Fibroblast of mammary gland (primary cell): Measurements from ENCODE around the gene NTRK1.

Source experiments
- DNase-seq: peaks from one replicate; pipeline ENCODE4 v3.0.0-alpha.2; 2010; ENCODE audit warnings: low read depth
- H3K4me3 ChIP-seq: 2 replicates; pipeline ENCODE4 v1.5.1; 2011; ENCODE audit warnings: low read depth, mild to moderate bottlenecking, low read length, moderate library complexity; ENCODE audit not compliant: control insufficient read depth
- TF ChIP-seq, protein P1 (sequence below): conservative IDR thresholded peaks from 2 replicates; pipeline ENCODE4 v1.5.1; 2011; ENCODE audit warnings: low read depth, low read length, inconsistent platforms; ENCODE audit not compliant: control insufficient read depth, insufficient read depth

Gene NTRK1

DNA sequence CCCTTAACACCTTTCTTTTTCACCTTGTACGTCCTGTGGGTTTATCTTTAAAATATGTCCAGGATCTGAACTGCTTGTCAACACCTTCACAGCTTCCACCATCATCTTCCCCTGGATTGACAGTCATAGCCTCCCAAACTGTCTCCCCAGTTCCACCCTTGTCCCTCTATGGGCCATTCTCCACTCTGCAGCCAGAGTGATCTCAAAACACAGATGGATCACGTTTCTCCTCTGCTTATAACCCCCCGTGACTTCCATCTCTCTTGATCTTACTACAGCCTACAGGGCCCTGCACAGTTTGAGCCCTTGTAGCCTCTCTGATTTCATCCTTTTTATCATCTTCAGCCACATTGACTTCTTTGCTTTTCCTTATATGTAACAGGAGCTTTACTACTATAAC, 6.0 kb upstream of the NTRK1 start:
- TF ChIP-seq, protein P1, sequence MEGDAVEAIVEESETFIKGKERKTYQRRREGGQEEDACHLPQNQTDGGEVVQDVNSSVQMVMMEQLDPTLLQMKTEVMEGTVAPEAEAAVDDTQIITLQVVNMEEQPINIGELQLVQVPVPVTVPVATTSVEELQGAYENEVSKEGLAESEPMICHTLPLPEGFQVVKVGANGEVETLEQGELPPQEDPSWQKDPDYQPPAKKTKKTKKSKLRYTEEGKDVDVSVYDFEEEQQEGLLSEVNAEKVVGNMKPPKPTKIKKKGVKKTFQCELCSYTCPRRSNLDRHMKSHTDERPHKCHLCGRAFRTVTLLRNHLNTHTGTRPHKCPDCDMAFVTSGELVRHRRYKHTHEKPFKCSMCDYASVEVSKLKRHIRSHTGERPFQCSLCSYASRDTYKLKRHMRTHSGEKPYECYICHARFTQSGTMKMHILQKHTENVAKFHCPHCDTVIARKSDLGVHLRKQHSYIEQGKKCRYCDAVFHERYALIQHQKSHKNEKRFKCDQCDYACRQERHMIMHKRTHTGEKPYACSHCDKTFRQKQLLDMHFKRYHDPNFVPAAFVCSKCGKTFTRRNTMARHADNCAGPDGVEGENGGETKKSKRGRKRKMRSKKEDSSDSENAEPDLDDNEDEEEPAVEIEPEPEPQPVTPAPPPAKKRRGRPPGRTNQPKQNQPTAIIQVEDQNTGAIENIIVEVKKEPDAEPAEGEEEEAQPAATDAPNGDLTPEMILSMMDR, result no peak
- DNase-seq, result no peak
- H3K4me3 ChIP-seq, result no peak overlapping the region

DNA sequence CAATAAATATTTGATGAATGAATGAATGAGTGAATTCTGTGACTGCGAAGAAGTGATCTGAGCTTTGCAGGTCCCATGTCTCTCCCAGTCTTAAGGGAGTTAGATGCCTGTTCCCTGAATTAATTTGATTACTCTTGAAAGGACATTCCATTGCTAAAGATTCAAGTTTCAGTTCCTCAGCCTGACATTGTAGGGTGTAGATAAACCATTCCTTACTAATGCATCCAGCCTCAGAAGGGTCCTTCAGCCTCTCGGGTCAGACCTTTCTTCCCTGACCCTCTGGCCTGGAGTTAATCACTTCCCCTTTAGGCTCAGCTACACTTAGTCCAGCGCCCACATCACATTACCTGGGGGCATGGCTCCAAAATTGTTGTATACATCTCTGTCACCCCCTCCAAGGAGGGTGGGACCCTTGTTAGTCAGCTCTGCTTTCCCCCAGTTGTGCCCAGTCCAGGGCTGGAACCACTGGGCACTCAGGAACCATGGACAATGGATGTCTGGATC, 4.3 kb upstream of the NTRK1 start:
- no peak overlapping the region for H3K4me3 ChIP-seq
- no peak for DNase-seq
- TF ChIP-seq, protein P1, result no peak

DNA sequence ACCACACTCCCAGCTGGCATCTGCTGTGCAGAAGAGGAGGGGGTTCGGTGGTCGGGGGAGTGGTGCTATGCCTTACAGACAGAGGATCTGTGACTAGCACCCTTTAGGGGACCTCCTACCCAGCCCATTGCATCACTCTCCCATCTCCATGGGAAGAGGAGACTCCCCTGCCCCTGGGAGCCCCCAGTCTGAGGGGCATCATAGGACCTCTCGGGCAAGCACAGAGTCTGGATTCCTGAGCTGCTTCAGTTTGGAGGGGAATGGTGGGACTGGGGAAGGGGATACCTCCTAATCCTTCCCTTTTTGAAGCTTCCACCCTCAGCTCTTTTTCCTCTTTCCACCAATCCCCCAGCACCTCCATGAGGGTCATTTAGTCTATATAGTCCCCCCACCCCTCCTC, 3.1 kb upstream of the NTRK1 start:
- no peak for DNase-seq

DNA sequence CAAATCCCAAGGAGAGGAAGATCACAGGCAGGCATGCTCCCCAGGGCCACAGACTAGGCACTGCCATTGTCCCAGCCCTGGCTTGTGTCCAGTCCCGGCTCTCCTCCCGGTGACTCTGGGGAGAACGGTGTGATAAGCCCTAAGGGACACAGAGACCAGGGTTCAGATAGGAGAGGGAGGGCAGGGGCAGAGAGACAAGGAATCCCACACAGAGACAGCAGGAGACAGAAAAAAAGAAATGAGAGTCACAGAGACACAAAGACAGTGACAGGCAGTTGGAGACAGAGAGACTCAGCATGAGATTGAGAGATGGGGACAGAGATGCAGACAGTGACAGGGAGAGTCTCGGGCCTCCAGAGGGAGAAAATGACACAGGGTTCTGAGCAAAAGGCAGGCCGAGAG, 2.1 kb upstream of the NTRK1 start:
- no peak overlapping the region for H3K4me3 ChIP-seq
- no peak for DNase-seq
- TF ChIP-seq, protein P1, result no peak

More for the DNA sequence above, 3.1 kb upstream of the NTRK1 start:
- TF ChIP-seq, protein P1, result no peak
- H3K4me3 ChIP-seq, result no peak overlapping the region

DNA sequence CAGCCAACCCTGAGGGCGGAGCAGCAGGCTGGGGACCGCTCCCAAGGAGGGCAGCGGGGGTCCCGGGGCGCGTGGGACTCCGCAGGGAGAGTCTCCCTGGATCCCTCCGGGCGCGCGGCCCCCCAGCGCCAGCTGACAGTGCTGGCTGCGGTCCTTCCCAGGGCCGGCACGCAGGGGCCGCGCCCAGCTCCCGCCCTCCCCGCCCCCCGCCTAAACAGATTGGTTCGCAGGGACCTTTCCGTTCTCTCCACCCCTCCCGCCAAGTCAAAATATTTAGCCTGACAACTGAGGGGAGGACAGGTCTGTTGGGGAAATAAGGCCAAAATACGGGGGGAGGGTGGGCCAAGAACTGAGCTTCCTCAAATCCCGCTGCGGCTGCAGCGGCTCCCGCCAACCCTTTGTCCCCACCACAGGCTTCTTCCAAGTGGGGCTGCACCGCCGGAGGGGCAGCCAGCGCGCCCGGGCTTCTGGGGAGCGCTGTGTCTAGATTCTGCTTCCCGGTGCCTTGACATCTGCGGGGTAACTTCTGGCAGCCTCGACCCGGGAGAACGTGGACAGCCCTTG, 1.6 kb upstream of the NTRK1 start, which contains the start of gene INSRR:
INSRR (minus strand) TSS at position 159 of the 564 bp plus-strand sequence. CDS start 496 bp downstream, outside the sequence.
- peak within 1 kb of the TSS; percentile 0 for H3K4me3 ChIP-seq
- DNase-seq, result no peak
- TF ChIP-seq, protein P1, result no peak

DNA sequence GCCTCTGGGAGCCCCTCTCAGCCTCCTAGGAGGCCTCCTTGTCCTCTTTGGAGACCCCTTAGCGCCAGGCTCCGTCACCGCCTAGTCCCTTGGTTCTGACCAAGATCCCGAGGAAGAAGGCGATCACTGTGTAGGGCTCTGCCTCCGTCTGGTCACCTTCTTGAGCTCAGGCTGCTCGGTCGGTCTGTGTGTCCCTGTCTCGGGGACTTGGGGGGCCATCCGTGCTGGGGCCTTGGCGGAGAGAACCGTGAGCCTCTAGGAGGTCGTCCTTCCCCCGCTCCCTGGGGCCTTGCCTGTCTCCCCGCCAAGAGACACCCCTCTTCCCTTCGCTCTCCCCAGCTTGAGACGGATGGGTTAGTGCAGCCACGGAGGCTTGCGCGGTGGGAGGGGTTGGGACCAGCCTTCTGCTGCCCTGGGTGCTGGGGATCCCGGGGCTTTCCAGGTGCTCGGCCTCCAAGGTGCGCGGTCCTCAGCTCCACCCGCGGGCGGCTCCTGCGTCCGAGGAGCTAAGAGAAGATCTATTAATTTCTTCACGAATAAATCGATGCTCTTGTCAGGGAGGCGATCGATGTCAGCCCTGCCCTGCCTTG, 1.0 kb upstream of the NTRK1 start:
- H3K4me3 ChIP-seq, result peak overlapping the region; percentile 0
- DNase-seq, result no peak
- TF ChIP-seq, protein P1, result no peak
